HEK293 (cell line): ENCODE data around the gene CACNA1C.

ENCODE experiments used
- CTCF ChIA-PET: fragments of 350-600 bp; formaldehyde crosslinking; extraction: SDS; loops from one replicate; lab custom pipeline; 2021; ENCODE audit warnings: antibody characterized with exemption; lab: Yijun Ruan, JAX
- POLR2A ChIA-PET: fragments of 300-600 bp; formaldehyde crosslinking; extraction: SDS; loops from one replicate; lab custom pipeline; 2020; ENCODE audit warnings: antibody characterized with exemption, inconsistent platforms; lab: Yijun Ruan, JAX
- H3K27ac ChIP-seq: fragments of 200-500 bp; sonication (Bioruptor generic); 2 replicates; pipeline ENCODE4 v1.5.1; 2014; ENCODE audit warnings: low read depth, low read length, control low read depth, inconsistent platforms; ENCODE audit errors: extremely low read depth
- H3K36me3 ChIP-seq, 2 experiments: fragments of 200-500 bp in 1 of 2; sonication (Bioruptor generic) in 1 of 2; 1 replicate in 1 of 2; 2 replicates in 1 of 2; pipeline ENCODE4 v1.5.1; 2014 to 2017; ENCODE audit warnings: inconsistent platforms in 2 of 2, low read length in 2 of 2; ENCODE audit not compliant: control insufficient read depth in 2 of 2, insufficient read depth in 1 of 2
- H3K4me1 ChIP-seq: fragments of 200-500 bp; sonication (Bioruptor generic); 2 replicates; pipeline ENCODE4 v1.5.1; 2014; ENCODE audit warnings: mild to moderate bottlenecking, low read length, inconsistent platforms; ENCODE audit not compliant: control insufficient read depth, insufficient read depth
- H3K4me3 ChIP-seq: 2 replicates; pipeline ENCODE4 v1.5.1; 2011; ENCODE audit warnings: low read depth, mild to moderate bottlenecking, control low read depth, low read length, moderate library complexity
- H3K9me3 ChIP-seq: fragments of 200-500 bp; sonication (Bioruptor generic); 2 replicates; pipeline ENCODE4 v1.5.1; 2014; ENCODE audit warnings: low read depth, low read length, inconsistent platforms; ENCODE audit not compliant: control insufficient read depth, insufficient read depth
- BCL6B ChIP-seq: fragments of 450-650 bp; formaldehyde crosslinking; IDR thresholded peaks from 2 replicates; pipeline ENCODE4 v1.5.1; 2017; ENCODE audit warnings: missing biosample characterization, missing genetic modification characterization
- GLIS2 ChIP-seq: fragments of 450-650 bp; formaldehyde crosslinking; IDR thresholded peaks from 2 replicates; pipeline ENCODE4 v1.5.1; 2016; ENCODE audit warnings: missing biosample characterization, missing genetic modification characterization
- KLF1 ChIP-seq: fragments of 450-650 bp; formaldehyde crosslinking; IDR thresholded peaks from 2 replicates; pipeline ENCODE4 v1.5.1; 2016; ENCODE audit warnings: missing biosample characterization, missing genetic modification characterization
- MZF1 ChIP-seq: fragments of 450-650 bp; formaldehyde crosslinking; IDR thresholded peaks from 2 replicates; pipeline ENCODE4 v1.5.1; 2017; ENCODE audit warnings: missing biosample characterization, missing genetic modification characterization, borderline replicate concordance
- PRDM1 ChIP-seq: fragments of 450-650 bp; formaldehyde crosslinking; IDR thresholded peaks from 2 replicates; pipeline ENCODE4; 2016; ENCODE audit warnings: missing biosample characterization, missing genetic modification characterization
- TSHZ1 ChIP-seq: fragments of 450-650 bp; formaldehyde crosslinking; IDR thresholded peaks from 2 replicates; pipeline ENCODE4 v1.5.1; 2016; ENCODE audit warnings: missing biosample characterization, missing genetic modification characterization, borderline replicate concordance
- ZBTB11 ChIP-seq: fragments of 450-650 bp; formaldehyde crosslinking; conservative IDR thresholded peaks from 2 replicates; pipeline ENCODE4 v1.5.1; 2016; ENCODE audit warnings: low read depth, missing biosample characterization, missing genetic modification characterization
- ZBTB44 ChIP-seq: fragments of 450-650 bp; IDR thresholded peaks from 2 replicates; pipeline ENCODE4 v1.5.1; 2018; ENCODE audit warnings: missing biosample characterization, mild to moderate bottlenecking, missing genetic modification characterization
- ZBTB6 ChIP-seq: fragments of 450-650 bp; formaldehyde crosslinking; IDR thresholded peaks from 2 replicates; pipeline ENCODE4 v1.5.1; 2017; ENCODE audit warnings: missing biosample characterization, missing genetic modification characterization
- ZNF10 ChIP-seq: fragments of 450-650 bp; formaldehyde crosslinking; IDR thresholded peaks from 2 replicates; pipeline ENCODE4 v1.5.1; 2017; ENCODE audit warnings: missing biosample characterization, missing genetic modification characterization
- ZNF138 ChIP-seq: fragments of 450-650 bp; formaldehyde crosslinking; IDR thresholded peaks from 2 replicates; pipeline ENCODE4 v1.5.1; 2016; ENCODE audit warnings: missing biosample characterization, missing genetic modification characterization, borderline replicate concordance
- ZNF148 ChIP-seq: fragments of 450-650 bp; formaldehyde crosslinking; IDR thresholded peaks from 2 replicates; pipeline ENCODE4 v1.5.0; 2017; ENCODE audit warnings: missing biosample characterization, missing genetic modification characterization, borderline replicate concordance
- ZNF221 ChIP-seq: fragments of 450-650 bp; formaldehyde crosslinking; IDR thresholded peaks from 2 replicates; pipeline ENCODE4 v1.5.1; 2017; ENCODE audit warnings: missing biosample characterization, missing genetic modification characterization, borderline replicate concordance
- ZNF341 ChIP-seq: fragments of 450-650 bp; formaldehyde crosslinking; IDR thresholded peaks from 2 replicates; pipeline ENCODE4; 2016; ENCODE audit warnings: low read depth, missing biosample characterization, missing genetic modification characterization
- ZNF670 ChIP-seq: fragments of 450-650 bp; formaldehyde crosslinking; IDR thresholded peaks from 2 replicates; pipeline ENCODE4 v1.5.1; 2016; ENCODE audit warnings: missing biosample characterization, missing genetic modification characterization, low read depth
- ZNF791 ChIP-seq: fragments of 450-650 bp; formaldehyde crosslinking; IDR thresholded peaks from 2 replicates; pipeline ENCODE4 v1.5.1; 2016; ENCODE audit warnings: missing biosample characterization, missing genetic modification characterization
- ZSCAN16 ChIP-seq: fragments of 450-650 bp; formaldehyde crosslinking; IDR thresholded peaks from 2 replicates; pipeline ENCODE4 v1.5.1; 2016; ENCODE audit warnings: missing biosample characterization, missing genetic modification characterization
- ZSCAN18 ChIP-seq: fragments of 450-650 bp; formaldehyde crosslinking; IDR thresholded peaks from 2 replicates; pipeline ENCODE4 v1.5.1; 2016; ENCODE audit warnings: missing biosample characterization, missing genetic modification characterization

The CACNA1C gene

GRCh38 chr12:2218706-2219105 lies 165.9 kb downstream of the CACNA1C start:
- Histone ChIP-seq H3K4me1 (no peaks in the 10 kb centered on the region), H3K27ac (no peak overlapping the region), H3K36me3 (no peaks in the 10 kb centered on the region), H3K9me3 (no peaks in the 10 kb centered on the region), H3K4me3 (no peak overlapping the region)
- TF ChIP-seq MZF1 (tag by site-specific recombination) (no peak), ZNF221 (no peak), ZNF10 (tag by site-specific recombination) (no peak), ZNF148 (tag by site-specific recombination) (no peak), PRDM1 (tag by site-specific recombination) (no peak), ZBTB44 (tag by site-specific recombination) (no peak), ZNF670 (tag by site-specific recombination) (no peak), ZSCAN16 (no peak), TSHZ1 (tag by site-specific recombination) (no peak), ZNF138 (tag by site-specific recombination) (no peak), ZBTB6 (tag by site-specific recombination) (no peak), KLF1 (no peak), ZNF791 (no peak), ZSCAN18 (tag by site-specific recombination) (no peak), ZNF341 (tag by site-specific recombination) (no peak), BCL6B (no peak), GLIS2 (tag by site-specific recombination) (no peak), ZBTB11 (tag by site-specific recombination) (no peak)
- ChIA-PET CTCF (interaction anchor here (0.8 to 1.1 kb wide), 2 partner anchors 50 to 635 kb away, joined by 3 read pairs; no protein-coding TSS in a partner anchor), POLR2A (no interaction called here)
